Esophagus squamous epithelium (tissue), 4 donors: ENCODE results near the gene VEGFC.

Experiments used
- CTCF ChIP-seq, 6 experiments: fragments of 450-650 bp in 4 of 6; fragments of 200-600 bp in 2 of 6; sonication (generic) in 2 of 6; IDR thresholded peaks; one replicate each; pipeline ENCODE4 v1.5.1; 2016 to 2019; ENCODE audit warnings: antibody characterized with exemption in 6 of 6, mild to moderate bottlenecking in 4 of 6, moderate library complexity in 4 of 6
- POLR2A ChIP-seq, 4 donors: fragments of 450-650 bp; IDR thresholded peaks; one replicate each; pipeline ENCODE4 v1.6.1; 2017; ENCODE audit warnings: antibody characterized with exemption in 4 of 4, mild to moderate bottlenecking in 4 of 4, moderate library complexity in 3 of 4

GRCh38 chr4:176788248-176788647 lies 4.5 kb downstream of the VEGFC start:
- TF ChIP-seq CTCF (IDR thresholded peaks at IDR 0.05) (no peak), POLR2A (IDR thresholded peaks at IDR 0.05) (no peak)
